Left kidney (tissue), 2 donors: Measurements from ENCODE around the gene NFIA. TPM values are rescaled to one million over a fixed set of nuclear protein-coding genes. Genes with fewer than 3 reads are reported as not detected.

Experiments used
- DNase-seq: peaks from one replicate; pipeline ENCODE4 v3.0.0-alpha.2; 2013
- polyA plus RNA-seq: library from polyadenylated mRNA; unstranded; fragments of 120-200 nt; gene quantifications from one replicate; pipeline ENCODE4 v1.2.1, GENCODE V29; 2013; ENCODE audit not compliant: insufficient read length

NFIA gene
- polyA plus RNA-seq, 1 donor: 16.7 TPM

DNA sequence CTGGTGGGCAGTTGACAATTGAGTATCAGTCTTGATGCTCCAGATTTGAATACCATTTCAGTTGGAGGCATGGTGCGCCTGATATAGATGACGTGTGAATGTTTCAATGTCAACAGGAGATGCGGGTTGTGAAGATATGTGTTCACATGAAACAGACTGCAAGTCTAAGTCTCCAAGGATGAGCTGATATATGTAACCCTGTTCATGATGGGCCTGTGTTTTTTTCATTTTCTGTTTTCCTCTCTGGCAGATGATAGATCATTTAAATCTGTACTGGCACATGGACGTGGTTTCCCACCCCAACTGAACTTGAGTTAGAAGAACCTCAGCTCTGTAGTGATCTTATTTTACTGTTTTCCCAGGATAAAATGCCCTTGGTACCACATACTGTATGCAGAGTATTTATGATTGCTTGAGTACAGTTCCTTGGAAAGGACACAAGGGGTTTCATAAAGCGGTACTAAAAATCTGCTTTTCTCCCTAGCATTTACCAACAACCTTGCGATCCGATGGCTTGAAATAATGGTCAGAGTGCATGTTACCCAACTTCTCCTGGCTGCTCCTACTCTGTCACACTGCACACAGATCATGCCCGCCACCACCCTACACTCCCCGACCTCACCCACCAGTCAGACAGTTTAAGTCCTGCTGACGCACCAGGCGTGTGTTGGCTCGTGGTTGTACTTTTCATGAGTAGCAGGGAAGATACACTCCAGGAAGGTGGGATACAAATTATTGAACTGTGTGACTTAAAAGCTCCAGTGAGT is 131.1 kb downstream of the NFIA start:
- DNase-seq: no peak

DNA sequence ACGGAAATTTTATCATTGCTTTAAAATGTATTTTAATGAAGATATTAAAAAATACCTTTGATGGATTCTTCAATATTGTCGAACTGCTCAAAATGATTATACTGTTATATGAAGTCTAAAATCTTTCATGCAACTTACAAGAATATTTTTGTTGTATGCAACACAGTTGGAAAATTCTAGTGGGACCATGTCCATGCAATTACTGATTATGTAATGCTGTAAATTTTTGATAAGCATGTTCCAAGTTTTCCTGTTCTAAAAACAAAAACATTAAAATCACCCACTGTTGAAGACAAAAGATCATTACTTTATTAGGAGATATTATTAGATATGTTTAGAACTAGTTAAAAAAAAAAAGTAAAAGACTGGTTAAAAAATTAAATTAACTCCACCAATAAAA is 132.8 kb downstream of the NFIA start:
- DNase-seq: no peak

DNA sequence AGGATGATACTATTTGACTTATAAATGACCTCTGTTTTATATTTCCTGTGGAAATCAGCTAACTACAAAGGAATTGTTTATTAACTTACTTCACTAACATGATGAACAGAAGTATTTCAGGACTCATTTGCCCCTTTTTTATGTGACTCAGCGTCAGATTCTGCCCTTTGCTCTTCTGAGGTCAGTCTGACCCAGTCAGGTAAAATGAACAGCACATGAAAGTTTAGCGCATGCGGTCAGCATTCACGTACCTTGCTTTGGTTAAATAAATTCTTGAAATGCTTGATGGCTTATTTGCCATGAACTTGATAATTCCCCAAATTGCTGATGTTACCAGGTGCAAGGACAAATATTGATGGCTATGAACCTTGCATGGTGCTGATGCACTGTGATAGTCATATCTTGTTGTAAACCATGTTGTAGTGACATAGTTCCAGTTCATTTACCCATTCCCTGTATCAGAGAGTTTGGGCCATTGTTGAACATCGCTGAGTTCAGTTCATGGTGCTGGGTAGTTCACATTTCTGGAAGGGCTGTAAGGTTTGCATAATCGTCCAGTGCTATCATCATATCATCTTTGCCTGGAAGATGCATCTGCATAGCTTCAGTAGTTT is 133.4 kb downstream of the NFIA start:
- DNase-seq: no peak

- no peak for DNase-seq
Observed at GRCh38 chr1:61220536-61220935, 138.2 kb downstream of the NFIA start.

DNA sequence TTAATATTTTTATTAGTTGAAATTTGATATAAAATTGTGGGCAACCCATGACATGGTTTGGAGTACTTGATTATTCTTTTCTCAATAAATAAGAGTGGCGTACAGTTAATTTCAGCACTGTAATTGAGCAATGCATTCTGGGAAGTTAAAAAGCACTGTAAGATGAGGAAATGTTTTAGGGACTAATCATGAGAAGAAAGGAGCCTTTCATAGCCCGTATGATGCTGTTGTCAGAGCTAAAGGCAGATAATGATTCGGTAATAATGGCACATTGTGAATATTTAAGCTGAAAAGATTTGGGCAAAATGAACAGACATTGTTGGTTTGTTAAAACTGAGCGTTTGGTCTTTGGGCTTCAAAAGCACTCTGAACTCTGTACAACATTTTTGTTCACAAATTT is 139.3 kb downstream of the NFIA start:
- DNase-seq: no peak

GRCh38 chr1:61222240-61222639 is 139.9 kb downstream of the NFIA start:
- DNase-seq: no peak

DNA sequence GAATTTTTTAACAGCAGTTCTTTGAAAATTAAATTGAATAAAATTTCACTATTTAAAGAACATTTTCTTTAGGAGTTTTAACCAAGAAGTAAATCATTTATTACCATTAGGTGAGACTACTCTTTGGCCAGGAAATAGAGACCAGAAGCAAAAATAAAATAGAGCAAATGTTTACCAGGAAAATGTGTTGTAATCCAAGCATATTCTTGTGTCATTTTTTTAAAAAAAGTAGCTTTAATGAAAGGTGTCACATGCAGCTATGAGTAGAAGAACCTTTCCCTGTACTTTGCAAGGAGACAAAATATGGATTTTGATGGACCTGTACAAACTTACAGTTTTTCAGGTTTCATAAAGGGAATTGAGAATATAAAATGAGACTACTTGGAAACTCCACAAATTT is 140.8 kb downstream of the NFIA start:
- no peak for DNase-seq

DNA sequence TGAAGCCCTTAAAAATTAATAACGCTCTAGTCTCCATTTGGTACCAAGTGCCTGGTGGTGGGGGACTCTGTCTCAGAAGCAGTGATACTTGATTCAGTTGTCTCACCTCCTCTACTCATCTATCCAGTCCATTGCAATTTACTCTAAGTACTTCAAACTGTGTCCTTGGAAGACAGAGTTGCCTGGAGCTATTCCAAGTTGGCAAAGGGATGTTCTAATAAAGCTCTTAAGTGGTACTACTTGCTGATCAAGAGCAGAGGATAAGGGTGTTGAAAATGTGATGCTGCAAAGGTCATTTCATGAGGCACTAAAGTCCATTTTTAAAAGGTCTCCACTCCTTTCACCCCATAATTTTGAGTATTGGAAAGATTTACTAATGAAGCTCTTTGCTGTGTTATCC is 142.2 kb downstream of the NFIA start:
- no peak for DNase-seq

DNA sequence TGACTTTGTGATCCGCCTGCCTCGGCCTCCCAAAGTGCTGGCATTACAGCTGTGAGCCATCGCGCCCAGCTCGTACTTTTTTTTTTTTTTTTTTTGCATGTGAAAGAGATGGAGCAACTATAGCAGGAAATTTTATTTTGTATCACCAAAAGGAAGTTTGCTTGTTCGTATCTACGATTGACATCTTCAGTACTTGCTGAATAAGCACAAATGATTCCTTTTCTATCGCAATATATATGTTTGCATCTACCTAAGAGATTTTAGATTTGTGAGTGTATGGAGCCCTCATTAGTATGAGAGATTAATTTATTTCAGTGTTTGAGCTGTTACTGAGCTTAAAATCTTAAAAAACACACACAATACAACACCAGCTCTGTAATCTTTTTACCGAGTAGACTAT is 143.1 kb downstream of the NFIA start:
- no peak for DNase-seq

DNA sequence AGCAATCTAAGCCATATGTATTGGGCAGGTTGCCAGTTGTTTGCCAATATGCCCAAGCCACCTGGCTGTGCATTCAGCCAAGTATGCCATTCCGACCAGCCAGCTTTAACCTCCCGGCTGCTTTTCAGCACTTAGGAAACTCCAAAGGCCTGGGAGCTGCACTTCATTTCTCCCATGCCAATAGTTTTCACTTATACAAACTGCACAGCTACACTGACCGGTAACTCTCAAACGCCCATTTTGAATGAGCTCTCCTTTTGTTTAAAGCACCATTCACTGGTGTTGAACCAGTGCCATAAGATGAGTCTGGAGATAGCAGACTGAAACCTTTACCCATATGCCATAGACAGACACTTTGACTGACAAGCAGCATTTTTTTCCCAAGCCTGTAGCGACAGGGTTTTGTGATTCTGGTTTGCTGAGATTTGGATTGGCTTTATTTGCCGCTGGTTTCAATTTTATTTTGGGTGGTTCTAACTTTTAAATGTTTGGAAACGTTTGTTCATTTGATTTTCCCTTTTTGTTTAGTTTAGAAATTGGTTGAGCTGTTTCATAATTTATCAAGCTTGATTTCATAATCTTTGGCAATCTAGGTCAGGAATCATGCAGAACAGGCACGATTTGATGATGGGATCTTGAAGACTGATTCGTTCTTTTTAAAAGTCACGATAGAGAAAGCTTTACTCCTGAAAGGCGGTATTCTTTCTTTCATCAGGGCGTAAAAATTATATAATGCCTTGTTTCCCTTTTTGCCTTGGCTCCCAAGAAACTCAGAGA is 144.6 kb downstream of the NFIA start:
- no peak for DNase-seq

GRCh38 chr1:61227857-61228550 is 145.6 kb downstream of the NFIA start:
- no peak for DNase-seq

GRCh38 chr1:61230523-61230922 is 148.2 kb downstream of the NFIA start:
- no peak for DNase-seq

DNA sequence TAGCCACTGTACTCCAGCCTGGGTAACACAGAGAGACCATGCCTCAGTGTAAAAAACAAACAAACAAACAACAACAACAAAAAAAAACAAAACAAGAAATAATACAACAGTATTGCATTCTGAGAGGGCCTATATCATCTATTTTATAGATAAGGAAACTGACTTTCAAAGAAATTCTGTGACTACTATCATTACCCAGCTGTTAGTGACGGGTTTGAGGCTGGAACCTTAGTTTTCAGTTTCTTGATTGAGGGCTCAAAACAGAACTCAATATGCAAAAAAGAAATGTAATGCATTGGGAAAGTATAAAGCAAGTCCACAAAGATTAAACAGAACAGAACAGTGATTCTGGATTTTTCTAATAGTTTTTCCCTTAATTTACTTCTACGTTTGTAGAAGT is 149.4 kb downstream of the NFIA start:
- DNase-seq: no peak

GRCh38 chr1:61233121-61233660 is 150.8 kb downstream of the NFIA start:
- DNase-seq: no peak

DNA sequence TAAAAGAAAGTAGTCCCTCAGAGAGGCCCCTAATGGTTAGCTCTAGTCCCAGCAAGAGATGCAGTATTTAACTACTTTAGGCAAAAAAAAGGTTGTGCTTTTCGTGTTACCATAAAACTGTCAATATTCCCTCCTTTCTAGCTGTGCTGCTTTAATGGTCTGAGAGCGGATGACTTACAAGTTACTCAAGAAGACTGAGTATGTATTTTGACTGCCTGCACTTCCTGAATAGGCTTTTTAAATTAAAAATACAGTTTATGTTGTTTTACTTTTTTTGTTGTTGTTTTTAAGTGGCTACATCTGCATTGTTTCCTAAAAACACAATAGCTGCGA is 152.2 kb downstream of the NFIA start:
- no peak for DNase-seq

GRCh38 chr1:61237147-61237546 is 154.8 kb downstream of the NFIA start:
- DNase-seq: no peak

GRCh38 chr1:61237659-61238358 is 155.4 kb downstream of the NFIA start:
- DNase-seq: no peak

- no peak for DNase-seq
Observed at GRCh38 chr1:61238359-61238665, 156.0 kb downstream of the NFIA start.

DNA sequence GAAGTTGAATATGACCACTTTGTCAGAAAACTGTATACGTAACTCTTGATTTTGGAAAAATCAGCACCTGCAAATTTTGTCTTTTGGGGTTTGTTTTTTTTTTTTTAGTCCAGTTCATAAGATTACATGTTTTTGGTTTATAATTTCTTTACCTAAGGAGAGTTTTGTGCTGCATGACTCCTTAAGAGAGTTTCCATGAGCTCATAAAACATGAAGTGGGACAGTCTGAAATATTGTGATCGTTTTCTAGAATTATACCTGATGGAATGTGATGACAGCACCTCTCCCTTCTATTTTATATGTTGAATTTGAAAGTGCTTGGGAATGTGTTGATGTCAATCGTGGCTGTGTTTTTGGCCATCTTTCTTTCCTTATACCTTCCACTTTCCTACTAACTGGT is 158.5 kb downstream of the NFIA start:
- DNase-seq: no peak

DNA sequence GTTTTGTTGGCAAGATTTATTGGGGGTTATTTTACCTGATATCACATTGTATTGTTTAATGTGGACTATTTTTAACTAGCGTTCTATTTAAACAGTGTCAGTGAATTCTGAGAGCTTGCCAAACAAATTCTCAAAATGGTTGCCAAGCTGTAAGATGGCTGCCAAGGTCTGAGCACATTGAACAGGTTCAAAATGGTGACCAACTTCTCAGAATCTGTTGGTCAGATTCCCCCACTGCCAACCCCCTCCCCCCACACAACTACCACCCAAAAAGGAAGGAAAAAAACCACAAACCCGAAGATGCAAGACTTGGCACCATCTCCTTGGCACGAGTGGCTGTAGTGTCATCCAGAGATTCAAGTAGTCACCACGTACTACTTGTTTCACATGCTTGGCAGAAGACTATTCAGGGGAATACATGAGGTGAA is 159.1 kb downstream of the NFIA start:
- DNase-seq: no peak

- DNase-seq: no peak
Observed at GRCh38 chr1:61241973-61242381, 159.6 kb downstream of the NFIA start.

DNA sequence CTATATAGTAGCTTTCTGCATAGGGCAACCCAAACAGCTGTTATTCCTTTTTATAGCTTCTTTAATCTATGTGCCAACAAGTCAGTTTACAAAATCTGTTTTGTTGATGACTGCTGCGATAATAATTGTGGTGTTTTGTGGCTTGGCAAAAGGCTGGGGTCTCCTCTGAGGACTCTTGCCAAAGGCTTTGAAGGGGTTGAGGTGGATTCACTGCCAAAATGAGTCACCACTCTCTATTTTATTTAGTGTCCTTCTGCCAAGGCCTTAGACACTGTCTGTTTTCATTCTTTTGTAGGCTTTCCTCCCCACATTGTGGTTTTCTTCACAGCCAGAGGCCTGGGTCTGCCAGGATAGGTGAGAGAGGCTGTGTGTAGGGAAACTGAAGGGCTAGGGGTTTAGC is 161.8 kb downstream of the NFIA start:
- DNase-seq: no peak
